NCI-H510A (cell line): ENCODE data around the gene PNMA1.

ENCODE experiments used
- DNase-seq: peaks from one replicate; lab custom pipeline; 2025; lab: John Stamatoyannopoulos, UW

PNMA1 gene

DNA sequence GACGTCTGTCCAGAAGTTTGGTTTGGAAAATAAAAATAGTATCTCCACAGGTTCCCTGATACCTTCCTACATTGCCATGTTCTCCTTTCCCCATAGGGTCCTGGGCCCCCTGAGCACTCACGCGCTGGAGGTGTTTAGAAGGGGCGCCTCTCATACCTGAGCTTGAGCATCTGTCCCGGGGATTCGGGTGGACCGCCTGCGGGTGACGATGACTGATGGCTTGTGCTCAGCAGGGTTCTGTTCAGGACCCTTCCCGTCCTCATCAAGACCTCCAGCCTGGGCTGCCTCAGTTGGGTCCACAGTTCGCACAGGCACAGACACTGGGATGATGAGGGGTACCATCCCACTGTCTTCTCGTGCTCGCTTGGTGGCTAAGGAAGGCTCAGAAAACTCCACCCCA, 22.7 kb upstream of the PNMA1 start:
- no peak for DNase-seq

DNA sequence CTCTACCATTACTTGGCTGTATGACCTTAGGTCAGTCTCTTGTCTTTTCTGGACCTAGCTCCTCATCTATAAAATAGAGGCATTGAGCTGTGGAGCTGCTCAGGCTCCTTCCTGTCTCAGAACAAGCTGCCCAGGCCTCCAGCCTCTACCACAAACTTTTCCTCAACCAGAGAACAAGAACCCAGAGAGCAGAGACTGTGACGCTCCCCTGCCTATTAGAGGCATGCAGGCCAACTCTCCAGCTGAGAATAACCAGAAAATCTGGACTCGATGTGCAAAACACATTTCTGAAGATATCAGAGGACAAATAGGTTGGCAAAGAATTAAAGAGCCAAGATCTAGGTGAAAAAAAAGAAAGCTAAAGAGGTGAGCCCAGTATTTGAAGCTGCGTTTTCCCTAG, 17.8 kb upstream of the PNMA1 start:
- DNase-seq = no peak

DNA sequence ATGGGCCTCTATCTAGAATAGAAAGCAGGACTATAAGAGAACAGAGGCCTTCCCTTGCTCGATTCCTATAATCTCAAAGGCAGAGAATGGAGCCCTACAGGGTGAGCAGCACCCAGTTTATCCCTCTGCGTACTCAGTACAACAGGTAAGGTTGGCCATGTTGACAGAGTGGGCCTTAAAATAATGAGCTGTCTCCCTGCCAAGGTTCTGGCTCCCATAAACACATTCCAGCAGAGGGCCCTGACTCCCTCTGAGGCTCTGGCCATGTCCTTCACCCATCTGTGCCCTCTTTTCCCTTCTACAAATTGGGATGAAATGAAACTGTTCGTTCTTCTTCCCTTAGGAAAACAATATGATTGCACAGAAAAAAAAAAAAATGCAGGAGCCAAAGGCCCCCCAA, 16.9 kb upstream of the PNMA1 start:
- DNase-seq = no peak

DNA sequence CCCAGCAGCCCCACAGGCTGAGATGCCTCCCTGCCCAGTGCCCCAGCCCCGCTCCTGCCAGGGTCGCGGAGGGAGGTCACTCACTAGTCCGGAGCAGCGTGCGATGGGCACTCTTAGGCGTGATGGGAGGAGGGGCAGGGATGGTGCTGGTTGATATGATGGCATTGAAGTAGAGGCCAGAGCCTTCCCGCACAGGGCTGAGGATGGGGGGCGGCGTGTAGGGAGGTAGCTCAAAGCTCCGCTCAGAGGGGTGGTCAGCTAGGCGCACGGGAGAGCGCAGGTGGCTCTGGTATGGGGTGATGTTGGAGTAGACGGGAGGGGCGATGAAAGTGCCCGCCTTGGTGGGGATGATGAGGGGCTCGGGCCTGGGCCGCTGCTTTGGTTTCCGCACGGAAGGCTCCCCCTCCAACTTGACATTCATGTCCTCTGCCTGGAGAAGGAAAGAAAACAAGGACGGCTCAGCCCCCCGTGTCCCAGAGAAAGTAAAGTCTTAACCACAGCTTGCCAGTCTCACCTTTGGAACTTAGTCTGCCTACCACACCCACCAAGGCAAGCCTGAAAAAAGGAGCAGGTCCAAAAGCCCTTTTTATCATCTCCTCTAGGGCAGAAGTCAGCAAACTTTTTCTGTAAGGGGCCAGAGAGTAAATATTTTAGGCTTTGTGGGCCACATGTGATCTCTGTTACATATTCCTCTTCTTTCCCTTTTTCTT, 15.5 kb upstream of the PNMA1 start:
- no peak for DNase-seq

DNA sequence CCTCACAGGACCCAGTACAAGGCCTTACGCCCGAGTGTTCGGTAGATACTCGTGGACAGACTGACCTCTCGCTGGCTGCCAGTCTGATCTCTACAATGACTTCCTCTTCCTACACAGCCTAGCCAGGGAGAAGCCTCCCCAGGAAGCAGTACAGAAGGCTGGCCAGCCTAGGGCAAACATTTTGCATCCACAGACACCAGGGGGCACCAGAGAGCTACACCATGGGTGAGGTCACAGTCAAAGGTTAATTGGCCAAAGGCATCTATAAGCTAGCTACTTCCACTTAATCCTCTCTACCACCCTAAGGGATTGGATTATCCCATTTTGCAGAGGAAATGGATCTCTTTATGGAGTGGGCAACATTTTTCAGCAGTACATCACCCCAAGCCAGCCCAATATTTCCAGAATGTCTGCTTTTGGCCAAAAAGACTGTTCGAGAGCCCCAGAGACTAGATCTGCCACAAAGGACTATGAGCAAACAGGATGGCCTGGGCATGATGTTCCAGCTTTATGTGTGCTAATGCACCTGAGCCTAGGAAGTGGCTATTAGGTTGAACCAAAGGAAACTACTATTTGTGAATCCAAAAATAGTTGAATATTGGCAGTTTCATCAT, 14.6 kb upstream of the PNMA1 start:
- peak; percentile 46 for DNase-seq

DNA sequence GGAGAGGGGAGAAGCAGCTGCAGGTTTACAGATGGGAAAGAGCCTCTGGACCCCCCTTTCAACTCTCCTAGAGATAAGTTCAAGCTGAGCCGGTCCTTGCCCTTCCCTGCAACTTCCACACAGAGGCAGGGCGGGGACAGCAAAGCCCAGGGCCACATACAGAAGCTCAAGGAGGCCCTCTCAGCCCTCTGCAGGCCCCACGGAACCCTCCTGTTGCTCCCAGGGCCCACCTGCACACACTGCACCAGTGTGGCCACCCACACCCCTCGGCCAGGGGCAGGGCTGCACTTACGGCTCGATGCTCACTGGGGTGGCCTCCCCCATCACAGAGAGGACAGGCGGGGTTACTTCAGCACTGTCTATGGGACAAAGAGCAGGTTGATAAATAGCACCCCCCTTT, 13.0 kb upstream of the PNMA1 start:
- DNase-seq = no peak

DNA sequence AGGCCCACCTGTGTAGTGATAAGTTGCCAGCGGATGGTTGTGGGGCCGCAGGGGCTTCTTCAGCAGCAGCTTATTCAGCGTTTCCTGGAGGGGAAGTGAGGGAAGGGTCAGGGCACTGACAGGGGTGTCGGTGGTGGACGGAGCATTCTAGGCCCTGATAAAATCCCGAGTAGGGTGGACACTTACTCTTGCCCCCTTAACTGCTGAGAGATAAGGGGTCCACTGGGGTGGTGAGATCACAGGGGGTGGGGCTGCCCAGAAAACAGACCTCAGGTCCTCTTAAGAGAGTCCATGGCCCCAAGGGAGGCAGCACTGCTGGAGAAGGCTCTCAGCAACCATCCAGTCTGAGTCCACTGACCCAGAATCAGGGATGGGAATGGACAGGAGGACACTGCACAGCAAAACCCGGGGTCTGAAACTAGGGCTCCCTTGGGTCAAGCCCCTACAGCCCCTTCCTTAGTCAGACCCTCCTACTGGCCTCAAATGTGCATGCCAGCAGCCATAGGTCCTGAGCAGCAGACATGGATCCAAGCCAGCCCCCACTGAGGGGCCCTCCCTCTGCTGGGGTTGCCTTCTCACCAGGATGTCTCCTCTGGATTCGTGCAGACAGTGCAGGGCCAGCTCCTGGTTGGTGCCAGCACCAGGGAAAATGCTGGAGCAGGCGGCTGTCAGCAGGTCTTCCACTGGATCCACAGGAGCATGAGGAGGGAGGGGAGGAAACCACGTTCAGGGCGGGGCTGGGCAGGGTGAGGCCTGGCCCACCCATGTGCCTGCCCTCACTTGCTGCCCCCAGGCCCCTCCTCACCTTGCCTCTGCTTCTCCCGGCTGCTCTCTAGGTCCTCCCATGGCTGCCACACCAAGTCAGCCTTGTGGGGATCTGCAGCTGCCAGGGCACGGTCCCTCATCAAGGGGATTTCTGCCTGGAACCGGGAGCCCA, 12.1 kb upstream of the PNMA1 start:
- DNase-seq = no peak

DNA sequence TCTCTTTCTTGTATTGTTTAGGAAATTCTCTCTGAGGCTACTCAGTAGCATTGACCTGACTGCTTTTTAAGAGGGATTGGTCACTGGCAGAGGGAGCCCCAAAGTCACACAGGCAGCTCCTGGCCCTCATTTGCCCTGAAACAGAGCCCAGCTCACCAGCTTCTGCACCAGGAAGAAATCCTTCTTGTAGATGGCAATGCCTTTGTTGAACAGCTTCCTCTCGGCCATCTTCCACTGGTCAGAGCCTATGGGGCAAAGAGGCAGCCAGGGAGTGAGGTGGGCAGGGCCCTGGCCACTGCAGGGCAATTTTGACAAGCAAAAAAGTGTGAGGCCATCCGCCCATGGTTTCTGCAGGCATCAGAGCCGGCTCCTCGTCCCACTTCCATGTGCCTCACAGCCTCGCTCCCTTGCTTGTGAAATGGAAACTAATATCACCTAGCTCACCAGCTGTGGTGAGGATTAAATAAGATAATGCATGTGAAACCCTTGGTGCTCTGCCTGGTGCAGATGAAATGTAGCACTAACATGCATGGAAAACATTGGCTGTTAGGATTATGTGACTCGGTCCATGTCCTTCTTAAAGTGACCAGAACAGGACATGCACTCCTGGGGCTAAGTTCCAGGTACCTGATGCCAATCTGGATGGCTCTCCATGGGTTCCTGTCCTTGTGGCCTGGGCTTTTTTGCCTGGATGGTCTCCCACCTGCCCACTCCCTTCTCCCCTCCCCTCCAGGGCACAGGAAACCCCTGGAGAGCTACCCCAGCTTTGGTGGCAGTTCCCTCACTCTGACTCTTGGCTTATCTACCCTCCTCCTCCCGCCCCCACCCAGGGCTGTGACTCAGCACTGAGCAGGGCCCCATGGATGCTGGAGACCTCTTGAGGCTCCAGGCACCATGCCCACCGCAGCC, 11.2 kb upstream of the PNMA1 start:
- no peak for DNase-seq

DNA sequence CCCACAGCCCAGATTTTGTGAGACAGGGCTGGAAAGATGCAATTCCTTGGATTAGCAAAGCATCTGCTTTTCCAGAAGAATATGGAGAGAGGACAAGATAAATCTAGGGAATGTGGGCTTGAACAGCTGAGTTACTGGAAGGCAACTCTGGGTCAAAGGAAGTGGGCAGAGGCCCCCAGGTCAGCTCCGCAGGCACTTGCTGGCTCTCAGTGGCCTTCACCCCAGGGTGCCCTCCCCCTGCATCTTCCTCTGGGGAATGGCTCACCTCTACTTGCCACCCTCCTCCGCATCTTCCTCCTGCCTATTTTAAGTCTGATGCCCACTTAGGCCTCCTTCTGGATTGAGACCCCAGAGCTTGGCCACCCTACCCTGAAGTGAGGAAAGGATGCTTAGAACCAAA, 10.5 kb upstream of the PNMA1 start:
- DNase-seq = no peak

DNA sequence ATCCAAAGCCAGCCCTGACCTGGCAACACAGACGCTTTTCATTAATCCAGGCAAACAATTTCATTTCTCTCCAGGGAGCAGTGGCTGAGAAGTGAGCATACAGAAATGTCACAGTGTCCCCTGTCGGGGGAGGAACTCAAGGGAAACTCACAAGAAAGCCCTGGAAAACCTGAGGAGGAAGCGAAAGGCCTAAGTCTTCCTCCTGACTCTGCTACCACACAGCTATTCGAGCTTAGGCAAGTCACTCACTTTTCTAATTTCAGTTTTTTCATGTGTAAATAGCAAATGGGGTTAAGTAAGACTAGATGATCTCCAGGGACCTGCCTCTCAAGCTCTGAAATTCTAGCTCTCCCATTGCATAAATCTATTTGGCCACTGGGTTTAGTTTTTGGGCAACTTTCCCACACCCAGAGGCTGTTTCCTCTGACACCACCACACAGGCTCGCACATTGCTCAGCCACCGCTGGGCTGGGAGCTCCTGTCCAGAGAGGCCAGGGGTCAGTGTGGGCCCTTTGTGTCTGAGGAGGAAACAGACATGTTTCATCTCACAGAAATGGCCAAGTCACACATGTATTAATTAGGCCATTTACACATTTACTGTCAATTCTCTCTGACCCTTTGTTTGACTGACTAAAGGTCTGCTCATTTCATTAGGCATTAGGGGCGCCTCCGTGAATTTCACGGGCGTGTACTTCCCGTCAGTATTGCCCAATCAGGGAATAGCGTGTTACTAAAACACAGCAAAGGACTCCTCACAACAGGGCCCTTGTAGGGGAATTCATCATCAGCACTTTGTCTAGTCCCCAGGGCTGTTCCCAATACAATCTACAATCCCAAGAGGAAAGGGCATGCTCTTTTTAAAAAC, 9.8 kb upstream of the PNMA1 start:
- DNase-seq = no peak

DNA sequence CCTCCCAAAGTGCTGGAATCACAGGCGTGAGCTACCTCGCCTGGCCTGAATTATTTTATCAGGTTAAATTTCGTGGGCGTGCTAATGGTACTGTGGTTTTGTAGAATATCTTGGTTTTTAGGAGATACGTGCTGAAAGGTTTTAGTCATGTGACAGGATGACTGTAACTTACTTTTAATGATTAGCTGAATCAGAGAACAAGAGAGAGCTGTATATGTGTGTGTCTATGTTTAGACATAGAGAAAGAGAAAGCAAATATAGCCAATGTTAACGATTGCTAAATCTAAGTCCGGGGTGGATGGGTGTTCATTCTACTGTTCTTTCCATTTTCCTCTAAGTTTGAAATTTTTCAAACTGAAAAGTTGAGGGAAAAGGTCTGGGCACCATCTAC, 9.2 kb upstream of the PNMA1 start:
- no peak for DNase-seq

DNA sequence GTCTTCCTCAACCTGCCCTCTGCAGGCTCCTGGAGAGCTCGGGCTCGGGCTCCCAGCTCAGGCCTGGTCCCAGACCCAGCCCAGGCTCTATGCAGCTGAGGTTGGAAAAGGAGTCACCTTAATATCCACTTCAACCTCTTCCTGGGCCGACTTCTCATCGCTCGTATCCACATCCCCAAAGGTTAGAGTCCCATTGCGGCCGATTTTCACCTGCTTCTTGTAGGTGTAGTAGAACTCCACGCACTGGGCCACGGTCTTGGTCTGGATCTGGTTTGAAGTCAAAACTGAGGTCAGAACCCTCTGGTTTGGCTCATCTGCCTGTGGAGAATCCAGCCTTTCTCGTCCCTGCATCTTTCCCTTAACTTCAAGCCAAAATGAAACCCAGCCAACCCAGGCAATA, 8.4 kb upstream of the PNMA1 start:
- DNase-seq = no peak

DNA sequence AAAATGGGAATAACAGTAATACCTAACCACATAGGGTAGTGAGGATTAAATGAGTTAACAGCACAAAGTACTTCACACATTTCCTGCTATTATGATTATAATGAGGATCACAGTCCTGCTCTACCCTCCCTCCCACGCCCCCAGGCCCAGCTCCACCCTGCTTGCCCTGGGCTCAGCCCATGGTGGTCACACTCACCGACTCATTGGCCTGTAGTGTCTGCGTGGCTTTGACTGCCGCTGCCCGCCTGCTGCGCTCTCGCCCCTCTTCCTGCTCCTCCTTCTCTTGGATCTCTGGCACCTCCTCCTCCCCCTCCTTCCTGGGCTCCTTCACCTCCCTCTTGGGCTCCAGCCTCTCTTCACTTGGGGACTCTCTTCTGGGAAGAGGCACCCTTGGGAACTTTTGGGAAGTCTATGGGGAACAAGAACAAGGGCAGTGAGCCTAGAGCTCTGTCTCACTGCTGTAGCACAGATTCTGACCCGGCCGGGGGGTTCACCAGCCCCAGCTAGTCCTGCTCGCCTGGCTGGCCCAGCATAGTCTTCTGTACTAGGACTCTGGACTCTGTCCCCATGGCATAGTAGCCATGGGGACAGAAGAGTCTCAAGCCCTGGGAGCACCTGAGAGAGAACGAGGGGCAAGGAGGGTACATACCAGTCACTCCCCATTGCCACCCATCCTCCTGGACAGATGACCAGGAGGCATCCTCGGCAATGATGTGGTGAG, 7.1 kb upstream of the PNMA1 start:
- no peak for DNase-seq

DNA sequence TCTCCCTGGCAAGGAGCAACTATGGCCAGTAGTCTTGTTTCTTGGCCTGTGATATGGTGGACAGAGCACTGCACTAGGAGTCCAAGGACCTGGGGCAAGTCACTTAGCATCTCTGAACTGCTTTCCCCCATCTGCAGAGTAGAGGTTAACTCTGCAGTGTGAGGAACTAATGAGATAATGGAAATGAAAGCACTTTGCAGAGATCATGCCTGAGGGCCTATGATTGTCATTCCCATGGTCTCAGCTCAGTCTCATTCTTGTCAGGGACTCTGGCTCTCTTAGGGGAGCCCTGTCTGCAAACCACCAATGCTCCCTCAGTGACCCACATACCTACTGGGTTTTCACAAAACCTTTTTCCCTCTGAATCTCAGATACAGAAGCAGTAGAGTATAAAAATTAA, 6.5 kb upstream of the PNMA1 start:
- DNase-seq = no peak

DNA sequence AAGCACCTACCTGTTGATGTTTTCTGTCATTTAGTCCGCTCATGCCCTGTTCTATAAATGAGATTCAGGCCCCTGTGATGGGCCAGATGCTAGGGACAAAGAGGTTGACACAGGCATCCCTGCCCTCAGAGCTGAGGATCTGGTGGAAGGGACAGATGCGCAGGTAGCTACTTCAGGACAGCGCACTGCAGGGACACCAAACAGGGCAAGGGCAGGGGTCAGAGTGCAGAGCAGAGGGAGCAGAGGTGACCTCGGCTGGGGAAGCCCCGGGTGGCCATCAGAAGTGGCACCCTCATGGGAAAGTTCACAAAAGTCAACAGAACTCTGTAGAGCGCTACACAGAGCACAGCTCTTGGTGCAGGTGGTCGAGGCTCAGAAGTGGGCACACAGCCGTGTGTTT, 5.6 kb upstream of the PNMA1 start:
- no peak for DNase-seq

DNA sequence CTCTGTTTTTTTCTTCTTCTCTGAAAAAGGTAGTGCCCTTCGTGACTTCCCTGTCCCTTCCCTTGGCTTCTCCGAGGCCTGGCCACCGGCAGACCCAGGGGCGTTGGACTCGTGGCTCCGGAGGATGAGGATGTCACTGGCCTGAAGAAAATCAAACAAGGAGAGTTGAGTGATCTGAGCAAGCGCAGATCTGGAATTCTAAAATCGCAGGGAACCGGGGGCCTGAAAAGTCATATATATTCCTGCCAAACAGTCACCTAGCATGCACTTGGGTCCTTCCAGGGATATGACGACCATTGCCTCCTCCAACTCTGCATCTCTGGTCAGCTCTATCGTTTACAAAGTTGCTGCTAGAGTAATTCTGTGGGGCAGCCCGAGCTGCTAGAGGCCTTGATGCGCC, 5.2 kb upstream of the PNMA1 start:
- no peak for DNase-seq

DNA sequence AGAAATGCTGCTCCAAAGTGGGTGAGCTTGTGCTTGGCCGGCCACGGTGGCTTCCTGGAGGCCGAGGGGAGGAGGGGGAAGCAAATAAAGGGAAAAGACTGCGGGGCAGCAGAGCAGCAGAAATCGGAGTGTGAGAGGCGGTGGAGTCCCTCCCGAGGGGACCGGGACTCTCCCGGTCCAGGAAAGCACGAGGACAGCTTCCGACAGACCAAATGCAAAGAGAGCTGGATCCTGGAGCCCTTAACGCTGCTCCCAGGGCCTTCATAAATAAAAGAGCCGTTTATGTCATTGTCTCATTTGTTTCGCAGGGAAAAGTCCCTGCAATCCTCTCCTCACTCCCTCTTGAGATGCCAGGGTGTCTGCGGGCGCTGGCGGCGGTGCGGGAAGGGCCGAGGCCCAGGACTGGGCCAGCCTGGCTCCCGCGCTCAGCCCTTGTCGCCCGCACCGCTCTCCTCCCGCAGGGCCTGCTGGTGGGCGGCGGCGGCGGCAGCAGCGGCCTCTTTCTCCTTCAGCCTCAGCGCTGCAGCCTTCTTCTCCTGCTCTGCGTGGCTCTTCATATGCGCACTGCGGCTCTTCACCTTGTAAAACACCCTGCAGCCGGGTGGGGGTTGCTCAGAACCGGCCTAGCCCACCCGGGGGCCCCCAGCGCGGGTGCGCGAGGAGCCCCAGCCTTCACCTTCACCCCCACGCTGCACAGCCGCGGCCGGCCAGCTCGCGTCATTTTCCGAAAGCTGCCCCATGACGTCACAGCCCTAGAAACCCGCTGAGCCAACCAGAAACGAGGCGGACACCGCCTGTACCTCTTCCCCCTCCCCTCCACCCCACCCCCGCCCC, 4.5 kb upstream of the PNMA1 start:
- DNase-seq = no peak

DNA sequence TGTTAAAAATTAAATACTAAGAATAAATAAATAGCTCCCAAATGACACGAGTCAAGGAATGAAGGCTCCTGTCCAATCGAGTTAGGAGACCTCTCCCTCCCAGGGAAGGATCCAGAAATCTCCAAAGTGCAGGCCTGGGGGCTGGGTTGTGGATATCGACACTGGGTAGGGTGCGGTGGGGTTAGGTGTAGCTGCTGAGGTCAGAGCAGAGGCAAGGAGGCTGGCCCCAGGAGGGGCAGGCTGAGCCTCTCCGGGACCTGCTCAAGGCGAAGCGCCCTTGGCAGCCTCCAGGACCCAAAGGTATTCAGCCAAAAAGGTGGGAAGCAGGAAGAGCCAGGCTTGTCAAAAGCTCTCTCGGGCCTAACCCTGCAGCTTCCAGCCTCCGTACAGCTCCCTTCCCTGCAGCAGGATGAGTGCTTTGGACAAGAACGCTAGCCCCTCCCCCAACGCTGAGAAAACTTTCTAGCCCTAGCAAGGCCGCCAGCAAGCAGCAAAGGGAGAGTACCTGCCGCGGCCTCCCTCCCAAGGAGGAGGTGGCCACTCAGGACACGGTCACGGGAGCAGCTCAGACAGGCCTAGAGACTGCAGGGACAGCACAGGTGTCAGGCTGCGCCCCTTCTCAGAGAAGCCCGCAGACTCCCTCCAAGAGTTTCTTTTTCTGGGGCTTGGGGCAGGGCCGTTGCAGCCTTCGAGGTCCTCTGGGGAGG, 3.7 kb upstream of the PNMA1 start:
- no peak for DNase-seq

DNA sequence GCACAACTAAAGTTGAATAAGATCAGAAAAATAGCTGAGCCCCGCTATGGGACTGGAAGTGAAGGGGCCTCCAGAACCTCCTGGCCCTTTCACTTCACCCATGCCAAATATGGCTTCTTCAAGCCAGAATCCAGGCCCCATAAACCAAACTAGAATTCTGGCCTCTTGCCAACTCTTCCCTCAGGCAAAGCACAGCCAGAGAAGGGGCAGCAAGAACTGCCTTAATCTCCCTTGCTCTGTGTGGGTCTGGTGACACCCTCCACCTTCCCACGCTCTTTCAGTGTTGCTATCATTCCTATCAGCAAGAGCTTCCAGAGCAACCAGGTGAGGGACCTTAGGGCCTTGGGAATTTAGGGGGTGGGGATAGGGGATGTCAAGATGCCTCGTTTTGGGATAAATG, 3.1 kb upstream of the PNMA1 start:
- DNase-seq = no peak
